ENCODE measurements around the gene OPN4. TPM values are rescaled to one million over a fixed set of nuclear protein-coding genes. Genes with fewer than 3 reads are reported as not detected.

OPN4 gene
- total RNA-seq, 1 donor from 2014 or later, result not detected

DNA sequence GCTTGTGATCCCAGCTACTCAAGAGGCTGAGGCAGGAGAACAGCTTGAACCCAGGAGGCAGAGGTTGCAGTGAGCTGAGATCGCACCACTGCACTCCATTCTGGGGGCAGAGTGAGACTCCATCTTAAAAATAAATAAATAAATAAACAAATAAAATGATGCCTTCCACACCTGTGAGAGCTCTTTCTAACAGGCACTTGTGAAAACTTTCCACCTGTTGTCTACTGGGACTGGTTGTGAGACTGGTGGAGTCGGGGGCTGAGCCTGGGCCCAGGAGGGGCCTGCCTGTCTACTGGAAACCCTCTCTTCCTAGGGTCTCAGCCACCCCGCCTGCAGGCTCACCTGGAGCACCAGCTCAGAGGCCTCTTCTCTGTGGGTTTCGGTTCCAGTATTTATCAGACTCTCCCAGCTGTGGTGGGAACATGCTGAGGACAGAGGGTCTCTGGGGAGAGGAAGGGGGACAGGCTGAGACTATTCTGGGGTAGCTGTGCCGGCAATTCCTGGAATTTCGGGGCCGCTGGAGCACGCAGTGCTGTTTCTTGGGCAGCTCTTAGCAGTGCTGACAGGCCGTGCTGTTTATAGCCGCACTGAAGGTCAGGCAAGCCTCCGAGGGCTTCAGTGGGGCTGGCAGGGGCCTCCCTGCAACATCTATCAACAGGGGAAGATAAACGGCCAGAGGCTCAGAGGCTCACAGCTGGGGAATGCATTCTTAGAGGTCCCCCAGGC is 17.8 kb downstream of the OPN4 start:
- Mint-ChIP-seq H3K4me3 (no peak overlapping the region), H3K36me3 (ENCODE audit: low read depth) (no peaks in the 10 kb centered on the region), H3K27ac (no peak overlapping the region), H3K4me1 (no peaks in the 10 kb centered on the region), H3K27me3 (no peaks in the 10 kb centered on the region), H3K9me3 (no peaks in the 10 kb centered on the region)
- no peak for DNase-seq
- intact Hi-C loops (cut with micrococcal nuclease), result no loop called here

DNA sequence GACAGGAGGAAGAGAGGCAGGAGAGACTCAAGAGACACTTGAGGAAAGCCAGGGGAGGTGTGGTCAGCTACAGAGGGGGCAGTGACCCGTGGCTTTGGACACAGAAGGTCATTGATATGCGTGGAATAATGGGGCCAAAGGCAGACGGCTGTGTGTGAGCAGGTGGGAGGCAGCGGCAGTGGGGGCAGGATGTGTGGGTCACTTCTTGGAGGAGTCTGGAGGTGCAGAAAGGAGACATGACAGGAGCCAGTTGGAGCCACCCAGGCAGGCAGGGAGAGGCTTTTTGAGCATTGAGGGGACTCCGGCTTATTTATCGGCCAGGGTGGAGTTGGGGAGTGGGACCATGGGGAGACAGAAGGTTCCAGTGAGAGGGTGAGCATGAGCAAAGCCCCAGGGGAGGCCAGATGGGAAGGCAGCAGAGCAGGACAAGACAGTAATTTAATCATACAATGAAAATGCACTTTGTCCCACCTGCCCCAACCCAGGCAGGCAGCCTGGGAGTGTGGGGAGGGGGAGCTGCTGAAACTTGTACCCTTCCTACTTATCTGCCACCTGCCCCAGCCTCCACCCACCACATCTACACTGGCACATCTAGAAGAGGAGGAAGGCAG is 19.0 kb downstream of the OPN4 start:
- Mint-ChIP-seq H3K4me3 (no peak overlapping the region), H3K9me3 (no peaks in the 10 kb centered on the region), H3K27ac (no peak overlapping the region), H3K36me3 (ENCODE audit: low read depth) (no peaks in the 10 kb centered on the region), H3K27me3 (no peaks in the 10 kb centered on the region), H3K4me1 (no peaks in the 10 kb centered on the region)
- DNase-seq, result no peak
- intact Hi-C loops (cut with micrococcal nuclease), result no loop called here

DNA sequence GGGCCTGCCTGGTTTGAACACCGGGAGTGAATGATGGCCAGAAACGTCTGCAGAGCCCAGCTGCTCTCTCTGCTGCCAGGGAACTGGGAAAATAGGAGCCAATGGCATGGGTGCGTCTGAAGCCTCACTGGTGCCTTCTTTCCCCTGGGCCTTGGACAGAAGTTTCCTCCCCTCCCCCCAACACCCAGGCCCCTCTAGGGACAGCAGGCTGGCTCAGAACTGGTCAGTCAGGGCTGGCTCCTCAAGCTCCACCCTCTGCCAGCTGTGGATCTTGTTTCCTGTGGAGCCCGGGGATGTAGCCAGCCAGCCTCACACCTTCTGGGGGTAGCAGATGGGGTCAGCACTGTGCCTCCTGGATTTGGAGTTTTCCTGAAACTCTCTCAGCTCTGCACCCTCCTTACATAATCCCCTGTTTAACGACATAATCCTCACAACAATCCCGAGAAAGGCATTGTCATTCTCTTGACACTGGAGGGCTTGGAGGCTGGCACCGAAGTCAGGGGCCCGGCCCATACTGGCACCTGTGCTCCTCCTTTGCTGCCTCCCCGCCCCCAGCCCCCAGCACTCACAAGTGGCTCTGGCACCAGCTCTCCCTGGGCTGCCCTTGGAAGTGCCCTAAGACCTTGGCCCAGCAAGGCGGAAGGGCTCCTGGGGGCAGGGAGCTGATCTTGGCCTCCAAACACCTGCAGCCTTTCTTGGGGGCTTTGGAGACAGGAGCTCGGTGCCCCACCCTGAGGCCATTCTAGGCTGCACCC is 19.7 kb downstream of the OPN4 start:
- DNase-seq, result no peak
- intact Hi-C loops (cut with micrococcal nuclease), result no loop called here
- Mint-ChIP-seq H3K27ac (no peak overlapping the region), H3K4me1 (no peaks in the 10 kb centered on the region), H3K36me3 (ENCODE audit: low read depth) (no peaks in the 10 kb centered on the region), H3K4me3 (no peak overlapping the region), H3K27me3 (no peaks in the 10 kb centered on the region), H3K9me3 (no peaks in the 10 kb centered on the region)

DNA sequence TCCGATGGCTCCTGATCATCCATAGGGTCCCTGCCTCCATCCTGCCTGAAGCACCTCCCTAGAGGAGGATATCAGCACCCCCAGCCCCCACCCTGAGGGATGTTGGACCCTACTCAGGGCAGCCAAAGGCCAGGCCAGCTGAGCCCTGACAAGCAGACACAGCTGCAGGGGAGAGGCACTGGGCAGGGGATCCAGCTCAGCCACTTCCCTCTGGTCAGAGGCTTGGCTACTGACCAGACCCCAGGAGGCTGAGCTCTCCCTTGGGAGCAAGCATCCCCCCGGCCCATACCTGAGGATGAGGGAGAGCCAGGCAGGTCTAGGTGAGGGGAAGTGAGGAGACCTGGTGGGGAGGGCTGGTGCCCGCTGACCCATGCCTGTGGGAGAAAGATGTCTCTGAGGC is 20.6 kb downstream of the OPN4 start:
- Mint-ChIP-seq H3K27ac (no peak overlapping the region), H3K4me1 (no peaks in the 10 kb centered on the region), H3K9me3 (no peaks in the 10 kb centered on the region), H3K27me3 (no peaks in the 10 kb centered on the region), H3K4me3 (no peak overlapping the region), H3K36me3 (ENCODE audit: low read depth) (no peaks in the 10 kb centered on the region)
- no peak for DNase-seq
- intact Hi-C loops (cut with micrococcal nuclease), result no loop called here

DNA sequence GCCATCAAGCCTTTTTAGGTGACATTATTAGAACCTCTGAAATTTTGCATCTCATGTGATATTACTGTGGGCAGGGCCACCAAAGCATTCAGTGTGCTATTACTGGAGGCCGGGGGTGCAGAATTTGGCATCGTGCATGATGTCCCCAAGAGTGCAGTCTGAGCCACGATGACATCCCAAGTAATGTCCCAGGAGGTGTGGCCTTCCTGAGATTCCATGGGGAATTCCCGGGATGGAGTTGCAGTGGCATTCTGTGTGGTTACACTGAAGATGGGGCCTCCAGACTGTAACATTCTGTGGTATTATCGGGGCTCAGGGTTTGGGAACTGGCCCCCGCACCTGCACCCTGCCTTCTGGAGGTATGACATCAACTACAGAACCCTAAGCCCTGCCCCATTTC is 23.0 kb downstream of the OPN4 start:
- Mint-ChIP-seq H3K4me1 (no peaks in the 10 kb centered on the region), H3K9me3 (no peaks in the 10 kb centered on the region), H3K27ac (no peak overlapping the region), H3K4me3 (no peak overlapping the region), H3K27me3 (no peaks in the 10 kb centered on the region), H3K36me3 (ENCODE audit: low read depth) (no peaks in the 10 kb centered on the region)
- intact Hi-C loops (cut with micrococcal nuclease), result no loop called here
- no peak for DNase-seq

DNA sequence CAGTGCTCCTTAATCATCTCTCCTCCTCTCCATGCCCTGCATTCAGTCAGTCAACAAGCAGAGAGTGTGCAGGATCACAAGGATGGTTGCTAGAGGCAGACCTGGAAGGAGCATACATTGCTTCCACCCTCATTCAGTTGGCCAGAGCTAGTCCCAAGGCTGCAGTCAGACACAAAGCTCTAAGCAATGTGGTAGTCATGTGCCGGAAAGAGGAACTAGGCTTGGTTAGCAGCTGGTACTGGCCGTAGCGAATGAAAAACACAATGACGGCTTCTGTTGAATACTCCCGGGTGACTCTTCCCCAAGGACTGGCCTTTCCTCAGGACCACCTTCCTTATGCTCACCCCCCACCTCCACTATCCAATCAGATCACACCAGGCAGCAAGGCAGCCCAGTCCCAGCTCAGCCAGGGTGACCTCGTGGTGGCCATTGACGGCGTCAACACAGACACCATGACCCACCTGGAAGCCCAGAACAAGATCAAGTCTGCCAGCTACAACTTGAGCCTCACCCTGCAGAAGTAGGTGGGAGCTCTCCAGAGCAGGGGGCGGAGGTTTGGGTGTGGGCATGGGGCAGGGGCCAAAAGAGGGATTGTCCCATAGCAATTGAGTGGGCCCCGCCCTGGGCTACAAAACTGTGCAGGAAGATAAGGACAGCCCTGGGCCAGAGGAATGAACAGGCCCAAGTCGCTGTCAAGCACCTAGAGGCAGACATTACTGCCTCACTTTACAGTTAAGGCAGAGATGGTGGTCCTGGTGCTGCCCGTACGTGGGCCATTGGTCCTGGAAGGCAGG is 24.8 kb downstream of the OPN4 start:
- H3K9me3 Mint-ChIP-seq, result no peaks in the 10 kb centered on the region
- no peak overlapping the region for H3K4me3 Mint-ChIP-seq
- no peaks in the 10 kb centered on the region for H3K36me3 Mint-ChIP-seq (ENCODE audit: low read depth)
- H3K27ac Mint-ChIP-seq, result no peak overlapping the region
- intact Hi-C loops (cut with micrococcal nuclease), result no loop called here
- no peaks in the 10 kb centered on the region for H3K27me3 Mint-ChIP-seq
- no peak for DNase-seq
- H3K4me1 Mint-ChIP-seq, result no peaks in the 10 kb centered on the region

DNA sequence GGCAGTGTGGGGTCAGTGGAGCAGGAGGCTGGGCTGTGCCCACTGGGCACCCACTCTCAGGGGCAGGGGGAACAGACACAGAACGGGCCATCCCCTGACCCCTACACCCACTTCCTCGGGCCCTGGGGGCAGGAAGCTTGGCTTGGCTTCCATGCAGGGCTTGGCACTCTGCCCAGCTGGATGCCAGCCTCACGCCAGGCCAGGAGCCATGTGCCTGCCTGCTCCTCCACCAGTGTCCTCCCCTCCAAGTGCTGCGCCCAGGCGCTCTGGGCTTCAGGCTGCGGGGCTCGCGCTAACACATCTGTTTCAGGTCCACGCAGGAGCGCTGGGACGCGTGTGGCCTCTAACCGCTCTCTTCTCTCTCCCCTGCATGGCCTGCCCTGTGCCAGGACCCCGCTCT is 26.7 kb downstream of the OPN4 start:
- DNase-seq, result no peak
- H3K36me3 Mint-ChIP-seq (ENCODE audit: low read depth), result no peaks in the 10 kb centered on the region
- H3K4me1 Mint-ChIP-seq, result no peaks in the 10 kb centered on the region
- H3K27ac Mint-ChIP-seq, result no peak overlapping the region
- H3K4me3 Mint-ChIP-seq, result no peak overlapping the region
- no peaks in the 10 kb centered on the region for H3K27me3 Mint-ChIP-seq
- intact Hi-C loops (cut with micrococcal nuclease), result no loop called here
- H3K9me3 Mint-ChIP-seq, result no peaks in the 10 kb centered on the region

DNA sequence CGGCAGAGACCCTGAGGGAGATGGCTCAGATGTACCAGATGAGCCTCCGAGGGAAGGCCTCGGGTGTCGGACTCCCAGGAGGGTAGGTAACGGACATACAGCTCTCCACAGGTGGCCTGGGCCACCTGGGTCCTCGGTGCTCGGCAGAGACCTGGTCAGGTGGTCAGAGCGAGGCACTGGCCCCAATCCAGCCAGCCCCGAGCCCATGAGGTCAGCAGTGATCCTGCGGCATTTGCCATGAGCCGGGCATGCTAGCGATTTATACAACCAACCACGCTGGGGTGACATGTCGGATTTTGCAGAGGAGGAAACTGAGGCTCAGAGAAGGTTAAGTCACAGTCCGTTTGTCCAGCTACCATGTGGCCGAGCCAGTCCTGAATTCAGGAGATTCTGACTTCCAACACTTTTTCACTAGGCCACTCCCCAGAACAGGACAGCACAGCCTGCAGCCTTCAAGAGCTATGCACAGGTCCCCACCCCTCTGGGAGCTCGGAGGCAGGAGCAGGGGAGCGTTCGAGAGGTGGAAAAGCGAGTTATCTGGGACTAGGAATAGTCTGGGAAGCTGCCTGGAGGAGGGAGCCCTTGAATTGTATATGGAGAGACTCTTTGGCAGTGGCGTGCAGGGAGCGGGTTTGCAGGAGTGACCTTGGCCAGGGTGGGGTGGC is 27.5 kb downstream of the OPN4 start:
- H3K4me1 Mint-ChIP-seq, result no peaks in the 10 kb centered on the region
- H3K36me3 Mint-ChIP-seq (ENCODE audit: low read depth), result no peaks in the 10 kb centered on the region
- H3K27me3 Mint-ChIP-seq, result no peaks in the 10 kb centered on the region
- H3K27ac Mint-ChIP-seq, result no peak overlapping the region
- no peak overlapping the region for H3K4me3 Mint-ChIP-seq
- DNase-seq, result no peak
- intact Hi-C loops (cut with micrococcal nuclease), result no loop called here
- H3K9me3 Mint-ChIP-seq, result no peaks in the 10 kb centered on the region

DNA sequence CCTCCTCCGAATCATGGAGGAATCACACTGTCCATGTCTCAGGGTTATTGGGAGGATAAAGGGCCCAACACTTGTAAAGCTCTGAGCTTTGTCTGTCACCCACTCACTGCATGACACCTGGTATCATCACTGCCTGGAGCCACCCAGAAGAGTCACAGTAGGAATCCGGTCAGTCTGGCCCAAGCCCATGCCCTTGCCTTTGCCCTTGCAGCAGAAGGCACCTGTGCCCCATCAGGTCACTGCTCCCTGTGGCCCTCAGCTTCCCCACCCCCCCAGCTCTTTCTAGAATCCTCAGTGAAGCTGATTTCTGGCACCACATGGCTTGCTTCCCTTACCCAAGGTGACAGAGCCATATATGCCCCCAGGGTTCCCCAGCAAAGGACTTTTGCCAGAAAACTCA is 28.3 kb downstream of the OPN4 start:
- intact Hi-C loops (cut with micrococcal nuclease), result no loop called here
- Mint-ChIP-seq H3K27ac (no peak overlapping the region), H3K4me3 (no peak overlapping the region), H3K27me3 (no peaks in the 10 kb centered on the region), H3K9me3 (no peaks in the 10 kb centered on the region), H3K4me1 (no peaks in the 10 kb centered on the region), H3K36me3 (ENCODE audit: low read depth) (no peaks in the 10 kb centered on the region)
- no peak for DNase-seq

DNA sequence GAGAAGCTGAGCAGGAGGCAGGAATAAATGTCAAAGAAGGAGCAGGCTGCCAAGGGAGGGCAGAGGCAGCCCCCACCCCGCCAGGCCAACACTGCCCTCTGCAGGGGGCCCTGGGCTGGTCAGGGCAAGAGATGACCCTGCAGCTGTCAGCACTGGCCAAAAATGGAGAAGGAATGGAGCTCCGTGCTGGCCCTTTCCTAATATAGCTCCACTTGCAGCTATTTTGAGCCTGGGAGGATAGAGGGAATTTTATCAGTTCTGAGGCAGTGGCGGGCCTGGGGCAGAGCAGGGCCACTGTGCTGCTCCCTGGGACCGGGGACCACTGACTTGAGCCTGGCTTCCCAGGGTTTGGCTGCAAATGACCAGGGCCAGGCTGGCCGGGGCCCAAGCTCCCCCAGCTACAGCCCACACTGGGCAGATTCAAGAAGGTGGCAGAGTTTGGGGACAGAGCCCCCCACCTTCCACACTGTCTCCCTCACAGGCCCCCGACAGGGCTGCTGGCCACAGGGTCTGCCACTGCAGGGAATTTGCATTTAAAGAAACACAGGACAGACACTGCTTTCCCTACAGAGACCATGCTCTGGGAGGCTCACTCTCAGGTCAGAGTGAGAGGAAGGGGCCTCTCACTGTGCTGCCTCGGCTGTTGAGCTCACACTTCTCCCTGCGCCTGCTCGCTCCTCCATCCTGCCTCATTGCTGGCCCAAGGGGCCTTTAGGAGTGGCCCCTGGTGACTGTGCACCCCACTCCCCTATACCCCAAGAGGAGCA is 30.2 kb downstream of the OPN4 start:
- DNase-seq, result no peak
- Mint-ChIP-seq H3K4me1 (peaks cover 4% of the 10 kb centered on the region), H3K4me3 (no peak overlapping the region), H3K27me3 (peaks cover 1% of the 10 kb centered on the region), H3K36me3 (ENCODE audit: low read depth) (no peaks in the 10 kb centered on the region), H3K27ac (no peak overlapping the region), H3K9me3 (no peaks in the 10 kb centered on the region)
- intact Hi-C loops (cut with micrococcal nuclease), result no loop called here

DNA sequence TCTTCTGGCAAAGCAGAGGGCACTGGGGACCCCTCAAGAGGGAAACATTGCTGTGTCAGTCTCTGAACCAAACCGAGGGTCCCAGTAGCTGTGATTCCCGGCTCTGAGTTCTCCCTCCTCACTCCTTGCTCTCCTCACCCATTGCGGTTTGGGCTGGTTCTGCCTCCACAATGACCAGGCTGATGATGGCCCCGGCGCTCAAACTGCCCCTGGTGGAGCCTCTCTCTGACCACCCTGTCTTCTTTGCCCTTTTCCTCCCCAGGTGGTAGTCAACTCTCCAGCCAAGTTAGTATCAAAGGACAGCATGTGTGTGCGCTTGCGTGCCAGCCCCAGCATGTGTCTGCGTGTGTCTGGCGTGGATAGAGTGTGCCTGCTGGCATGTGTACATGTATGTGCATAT is 31.1 kb downstream of the OPN4 start:
- Mint-ChIP-seq H3K9me3 (no peaks in the 10 kb centered on the region), H3K4me3 (no peak overlapping the region), H3K27me3 (peaks cover 1% of the 10 kb centered on the region), H3K4me1 (peaks cover 4% of the 10 kb centered on the region), H3K27ac (no peak overlapping the region), H3K36me3 (ENCODE audit: low read depth) (no peaks in the 10 kb centered on the region)
- DNase-seq, result no peak
- intact Hi-C loops (cut with micrococcal nuclease), result no loop called here

DNA sequence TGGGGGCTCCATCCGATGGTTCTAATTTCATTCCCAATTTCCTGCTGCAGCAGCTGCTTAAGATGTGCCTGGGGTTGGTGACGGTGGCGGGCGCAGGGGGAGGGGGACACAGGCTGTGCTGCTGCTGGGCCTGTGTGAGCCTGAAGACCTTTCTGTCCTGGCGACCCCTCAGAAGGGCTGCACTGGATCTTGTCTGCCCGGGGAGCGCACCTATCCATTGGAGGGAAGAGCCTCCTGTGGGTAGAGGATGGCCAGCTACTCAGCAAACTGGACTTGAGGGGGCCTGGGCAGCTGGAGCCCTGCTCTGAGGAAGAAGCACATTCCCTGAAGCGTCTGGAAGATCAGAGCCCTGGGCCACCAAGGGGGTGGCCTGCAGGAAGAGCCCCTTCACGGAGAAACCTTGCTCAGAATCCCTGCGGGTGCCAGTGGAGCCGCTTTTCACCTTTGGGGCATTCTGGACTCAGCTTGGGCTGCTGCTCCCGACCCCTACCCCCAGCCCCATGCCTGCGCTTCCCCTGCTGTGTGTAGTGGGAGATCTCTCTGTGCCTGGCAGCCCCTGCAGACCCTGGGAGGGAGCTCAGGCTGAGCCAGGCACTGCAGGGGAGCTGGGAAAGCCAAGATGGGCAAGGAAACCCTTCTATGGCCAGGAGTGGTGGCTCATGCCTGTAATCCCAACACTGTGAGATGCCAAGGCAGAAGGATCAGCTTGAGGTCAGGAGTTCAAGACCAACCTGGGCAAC is 31.7 kb downstream of the OPN4 start:
- Mint-ChIP-seq H3K4me1 (peaks cover 4% of the 10 kb centered on the region), H3K27me3 (peaks cover 1% of the 10 kb centered on the region), H3K9me3 (no peaks in the 10 kb centered on the region), H3K36me3 (ENCODE audit: low read depth) (no peaks in the 10 kb centered on the region), H3K4me3 (no peak overlapping the region), H3K27ac (no peak overlapping the region)
- DNase-seq, result no peak
- intact Hi-C loops (cut with micrococcal nuclease), result no loop called here

All from activated CD4-positive, alpha-beta T cell treated with anti-CD3 and anti-CD28 coated beads, Interleukin-2, amount 10 ng/mL, durations not matched to agents 24 days and 14 days (primary cell).